Esophagus muscularis mucosa (tissue), 4 donors: Measurements from ENCODE around the gene AQP6.

Source experiments
- EP300 ChIP-seq: sonication (generic); formaldehyde crosslinking; IDR thresholded peaks from one replicate; pipeline ENCODE4 v1.6.1; 2017; ENCODE audit warnings: antibody characterized with exemption
- POLR2A ChIP-seq: fragments of 450-650 bp; IDR thresholded peaks from one replicate; pipeline ENCODE4 v1.6.1; 2017; ENCODE audit warnings: antibody characterized with exemption, moderate library complexity, mild to moderate bottlenecking, low read depth
- POLR2AphosphoS5 ChIP-seq, 2 donors: sonication (generic); formaldehyde crosslinking; IDR thresholded peaks; one replicate each; pipeline ENCODE4 v1.6.1; 2017; ENCODE audit warnings: antibody characterized with exemption in 2 of 2
- TF ChIP-seq, protein P1 (sequence below), 3 experiments: fragments of 200-600 bp in 2 of 3; fragments of 450-650 bp in 1 of 3; sonication (generic) in 2 of 3; IDR thresholded peaks; one replicate each; pipeline ENCODE4 v1.5.1; 2017 to 2019; ENCODE audit warnings: antibody characterized with exemption in 3 of 3, mild to moderate bottlenecking in 2 of 3, moderate library complexity in 1 of 3

DNA sequence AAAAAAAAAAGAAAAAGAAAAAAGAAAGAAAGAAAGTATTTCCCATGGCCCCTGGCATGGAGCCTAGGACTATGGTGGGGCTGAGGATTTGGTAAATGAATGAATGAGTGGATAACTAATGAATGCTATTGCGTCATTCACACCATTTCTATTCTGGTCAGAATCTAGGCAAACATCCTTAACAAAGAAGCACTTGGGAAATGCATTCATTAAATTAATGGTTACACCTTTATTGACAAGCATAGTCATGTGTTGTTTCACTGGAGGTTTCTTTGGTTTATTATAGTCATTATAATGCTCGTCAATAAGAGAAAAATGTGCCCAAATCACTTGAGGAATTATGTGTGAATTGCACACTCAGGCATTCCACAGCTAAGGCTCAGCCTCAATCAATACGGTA, 35.8 kb upstream of the AQP6 start:
- TF ChIP-seq, protein P1, sequence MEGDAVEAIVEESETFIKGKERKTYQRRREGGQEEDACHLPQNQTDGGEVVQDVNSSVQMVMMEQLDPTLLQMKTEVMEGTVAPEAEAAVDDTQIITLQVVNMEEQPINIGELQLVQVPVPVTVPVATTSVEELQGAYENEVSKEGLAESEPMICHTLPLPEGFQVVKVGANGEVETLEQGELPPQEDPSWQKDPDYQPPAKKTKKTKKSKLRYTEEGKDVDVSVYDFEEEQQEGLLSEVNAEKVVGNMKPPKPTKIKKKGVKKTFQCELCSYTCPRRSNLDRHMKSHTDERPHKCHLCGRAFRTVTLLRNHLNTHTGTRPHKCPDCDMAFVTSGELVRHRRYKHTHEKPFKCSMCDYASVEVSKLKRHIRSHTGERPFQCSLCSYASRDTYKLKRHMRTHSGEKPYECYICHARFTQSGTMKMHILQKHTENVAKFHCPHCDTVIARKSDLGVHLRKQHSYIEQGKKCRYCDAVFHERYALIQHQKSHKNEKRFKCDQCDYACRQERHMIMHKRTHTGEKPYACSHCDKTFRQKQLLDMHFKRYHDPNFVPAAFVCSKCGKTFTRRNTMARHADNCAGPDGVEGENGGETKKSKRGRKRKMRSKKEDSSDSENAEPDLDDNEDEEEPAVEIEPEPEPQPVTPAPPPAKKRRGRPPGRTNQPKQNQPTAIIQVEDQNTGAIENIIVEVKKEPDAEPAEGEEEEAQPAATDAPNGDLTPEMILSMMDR (IDR thresholded peaks at IDR 0.05): no peak
- TF ChIP-seq POLR2A (no peak), EP300 (no peak), POLR2AphosphoS5 (IDR thresholded peaks at IDR 0.05) (no peak)
